Urinary bladder (tissue), 4 donors: Measurements from ENCODE around the gene ACE. TPM values are rescaled to one million over a fixed set of nuclear protein-coding genes. Genes with fewer than 3 reads are reported as not detected.

Experiments
- DNase-seq: peaks from one replicate; pipeline ENCODE4 v3.0.0-alpha.2; 2015; ENCODE audit errors: extremely low spot score
- H3K27ac ChIP-seq: one replicate; pipeline ENCODE4 v1.5.1; 2013; ENCODE audit warnings: low read depth, mild to moderate bottlenecking, moderate library complexity
- H3K36me3 ChIP-seq: one replicate; pipeline ENCODE4 v1.6.1; 2013; ENCODE audit warnings: mild to moderate bottlenecking, moderate library complexity; ENCODE audit not compliant: insufficient read depth
- H3K4me1 ChIP-seq: one replicate; pipeline ENCODE4 v1.6.1; 2013; ENCODE audit warnings: mild to moderate bottlenecking, moderate library complexity; ENCODE audit not compliant: insufficient read depth
- H3K4me3 ChIP-seq: one replicate; pipeline ENCODE4 v1.5.1; 2013; ENCODE audit warnings: low read depth, low read length
- WGBS: extraction: QIAGEN DNeasy Blood & Tissue Kit; methylation state at CpG from one replicate; pipeline ENCODE4 v1.1.7; 2013; 5-methylcytosine and 5-hydroxymethylcytosine counted together
- polyA plus RNA-seq: library from polyadenylated mRNA; stranded (reverse); fragments of 200-250 nt; gene quantifications from one replicate; pipeline ENCODE4 v1.2.3, GENCODE V29; 2013
- total RNA-seq: library from RNA; depleted of rRNA; stranded (reverse); fragments of >200 nt; gene quantifications from one replicate; pipeline ENCODE4 v1.2.3, GENCODE V29; 2014
- donor health status: healthy with polysubstance abuse.
- donor health status: healthy.

ACE gene
- total and polyA plus RNA-seq, 2 donors = 6.2 to 8.0 TPM

- no peak overlapping the region for H3K27ac ChIP-seq
- no peak for DNase-seq
- H3K4me1 ChIP-seq = no peaks in the 10 kb centered on the region
- H3K36me3 ChIP-seq = no peaks in the 10 kb centered on the region
- no peak overlapping the region for H3K4me3 ChIP-seq
- WGBS = 93% methylated on average over 16 of the region's 16 CpGs
Measured at GRCh38 chr17:63483655-63484575, 7.1 kb downstream of the ACE start.

- Histone ChIP-seq H3K4me3 (no peak overlapping the region), H3K36me3 (no peaks in the 10 kb centered on the region), H3K4me1 (no peaks in the 10 kb centered on the region), H3K27ac (no peak overlapping the region)
- DNase-seq = no peak
- WGBS = 70% methylated on average over 12 of the region's 12 CpGs
Measured at GRCh38 chr17:63486317-63487013, 9.6 kb downstream of the ACE start.

- 87% methylated on average over 11 of the region's 11 CpGs for WGBS
- Histone ChIP-seq H3K4me1 (no peaks in the 10 kb centered on the region), H3K4me3 (no peak overlapping the region), H3K27ac (no peak overlapping the region), H3K36me3 (no peaks in the 10 kb centered on the region)
- no peak for DNase-seq
Measured at GRCh38 chr17:63487014-63487339, 10.1 kb downstream of the ACE start.

- Histone ChIP-seq H3K4me3 (no peak overlapping the region), H3K27ac (no peak overlapping the region), H3K36me3 (no peaks in the 10 kb centered on the region), H3K4me1 (no peaks in the 10 kb centered on the region)
- DNase-seq = no peak
- 91% methylated on average over 10 of the region's 10 CpGs for WGBS
Measured at GRCh38 chr17:63488851-63489250, 12.0 kb downstream of the ACE start.

- H3K27ac ChIP-seq = no peak overlapping the region
- H3K4me3 ChIP-seq = no peak overlapping the region
- no peak for DNase-seq
- no peaks in the 10 kb centered on the region for H3K4me1 ChIP-seq
- H3K36me3 ChIP-seq = no peaks in the 10 kb centered on the region
- 77% methylated on average over 6 of the region's 6 CpGs for WGBS
Measured at GRCh38 chr17:63489291-63489690, 12.4 kb downstream of the ACE start.

- H3K27ac ChIP-seq = no peak overlapping the region
- H3K36me3 ChIP-seq = no peaks in the 10 kb centered on the region
- no peak overlapping the region for H3K4me3 ChIP-seq
- no peak for DNase-seq
- WGBS = 47% methylated on average over 10 of the region's 10 CpGs
- H3K4me1 ChIP-seq = no peaks in the 10 kb centered on the region
Measured at GRCh38 chr17:63490329-63490728, 13.5 kb downstream of the ACE start.

GRCh38 chr17:63490858-63491400, 14.1 kb downstream of the ACE start:
- Histone ChIP-seq H3K27ac (no peak overlapping the region), H3K4me1 (no peaks in the 10 kb centered on the region), H3K4me3 (no peak overlapping the region), H3K36me3 (no peaks in the 10 kb centered on the region)
- DNase-seq = no peak
- WGBS = 78% methylated on average over 22 of the region's 22 CpGs

GRCh38 chr17:63491413-63491812, 14.6 kb downstream of the ACE start:
- Histone ChIP-seq H3K4me3 (no peak overlapping the region), H3K36me3 (no peaks in the 10 kb centered on the region), H3K4me1 (no peaks in the 10 kb centered on the region), H3K27ac (no peak overlapping the region)
- DNase-seq = no peak
- 83% methylated on average over 8 of the region's 8 CpGs for WGBS

- Histone ChIP-seq H3K36me3 (no peaks in the 10 kb centered on the region), H3K4me1 (no peaks in the 10 kb centered on the region), H3K4me3 (no peak overlapping the region), H3K27ac (no peak overlapping the region)
- 77% methylated on average over 10 of the region's 10 CpGs for WGBS
- DNase-seq = no peak
Measured at GRCh38 chr17:63491977-63492618, 15.2 kb downstream of the ACE start.

GRCh38 chr17:63492940-63493339, 16.1 kb downstream of the ACE start:
- H3K4me3 ChIP-seq = no peak overlapping the region
- no peak for DNase-seq
- H3K36me3 ChIP-seq = no peaks in the 10 kb centered on the region
- no peaks in the 10 kb centered on the region for H3K4me1 ChIP-seq
- H3K27ac ChIP-seq = no peak overlapping the region
- 95% methylated on average over 6 of the region's 6 CpGs for WGBS

GRCh38 chr17:63493411-63493810, 16.6 kb downstream of the ACE start:
- 85% methylated on average over 9 of the region's 9 CpGs for WGBS
- no peak for DNase-seq
- no peak overlapping the region for H3K27ac ChIP-seq
- no peak overlapping the region for H3K4me3 ChIP-seq
- no peaks in the 10 kb centered on the region for H3K36me3 ChIP-seq
- H3K4me1 ChIP-seq = no peaks in the 10 kb centered on the region

- H3K27ac ChIP-seq = no peak overlapping the region
- H3K4me3 ChIP-seq = no peak overlapping the region
- no peaks in the 10 kb centered on the region for H3K36me3 ChIP-seq
- no peaks in the 10 kb centered on the region for H3K4me1 ChIP-seq
- DNase-seq = no peak
- WGBS = 90% methylated on average over 12 of the region's 12 CpGs
Measured at GRCh38 chr17:63494300-63494928, 17.6 kb downstream of the ACE start.

- no peaks in the 10 kb centered on the region for H3K4me1 ChIP-seq
- 54% methylated on average over 6 of the region's 6 CpGs for WGBS
- H3K4me3 ChIP-seq = no peak overlapping the region
- H3K27ac ChIP-seq = no peak overlapping the region
- DNase-seq = no peak
- no peaks in the 10 kb centered on the region for H3K36me3 ChIP-seq
Measured at GRCh38 chr17:63495491-63495890, 18.6 kb downstream of the ACE start.
